HEK293T (cell line): ENCODE measurements around the gene C1QBP.

Source experiments
- ELF4 ChIP-seq: fragments of 450-650 bp; IDR thresholded peaks from 2 replicates; pipeline ENCODE4 v1.6.1; 2017; ENCODE audit warnings: antibody characterized with exemption
- TARDBP ChIP-seq: fragments of 450-650 bp; IDR thresholded peaks from 2 replicates; pipeline ENCODE4 v1.6.1; 2016

DNA sequence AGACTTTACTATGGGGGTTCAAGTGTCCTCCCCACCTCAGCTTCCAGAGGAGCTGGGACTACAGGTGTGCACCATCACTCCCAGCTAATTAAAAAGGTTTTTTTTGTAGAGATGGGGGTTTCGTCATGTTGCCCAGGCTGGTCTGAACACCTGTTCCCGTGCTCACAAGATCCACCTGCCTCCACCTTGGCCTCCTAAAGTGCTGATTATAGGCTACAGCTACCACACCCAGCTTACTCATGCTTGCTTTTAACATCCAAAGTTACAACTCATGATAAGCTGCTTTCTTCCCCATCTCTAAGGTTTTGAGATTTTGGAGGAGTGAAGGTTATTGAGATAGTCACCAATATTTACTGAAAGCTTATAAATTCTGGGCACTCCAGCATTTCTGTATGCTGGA is 22.1 kb downstream of the C1QBP start:
- TF ChIP-seq TARDBP = no peak
- no peak for TF ChIP-seq ELF4
